ENCODE measurements around the gene AP2A2.

The AP2A2 gene

GRCh38 chr11:1007279-1007678 lies 81.6 kb downstream of the AP2A2 start:
- ChIA-PET CTCF (no interaction called here), POLR2A (no interaction called here)
- peaks cover 3 to 97% of the 10 kb centered on the region in 2 experiments; a peak in 2 of 3 replicates for H3K36me3 ChIP-seq (ENCODE audit: control insufficient read depth in 2 of 2, insufficient read depth in 1 of 2, low read length in 2 of 2)
- H3K27ac ChIP-seq (ENCODE audit: extremely low read depth, low read depth, low read length): no peak overlapping the region
- no peaks in the 10 kb centered on the region for H3K4me1 ChIP-seq (ENCODE audit: control insufficient read depth, insufficient read depth, low read length)
- TF ChIP-seq ZNF2 (tag by site-specific recombination; IDR thresholded peaks at IDR 0.05) (no peak), ZNF837 (tag by site-specific recombination; IDR thresholded peaks at IDR 0.05) (no peak), YY1 (tag by site-specific recombination; IDR thresholded peaks at IDR 0.05) (no peak), ZNF600 (tag by site-specific recombination; IDR thresholded peaks at IDR 0.05) (no peak), ZNF157 (tag by site-specific recombination; IDR thresholded peaks at IDR 0.05) (no peak), ZNF114 (tag by site-specific recombination; IDR thresholded peaks at IDR 0.05) (no peak), ZNF510 (tag by site-specific recombination; IDR thresholded peaks at IDR 0.05; ENCODE audit: insufficient replicate concordance) (no peak), ZNF488 (tag by site-specific recombination; IDR thresholded peaks at IDR 0.05) (no peak), ZNF629 (tag by site-specific recombination; IDR thresholded peaks at IDR 0.05) (no peak), ZNF19 (tag by site-specific recombination; IDR thresholded peaks at IDR 0.05; ENCODE audit: low read depth) (no peak), ZNF639 (tag by site-specific recombination; IDR thresholded peaks at IDR 0.05) (no peak), ZNF140 (tag by site-specific recombination; IDR thresholded peaks at IDR 0.05) (no peak)
- TF ChIP-seq, protein P1, sequence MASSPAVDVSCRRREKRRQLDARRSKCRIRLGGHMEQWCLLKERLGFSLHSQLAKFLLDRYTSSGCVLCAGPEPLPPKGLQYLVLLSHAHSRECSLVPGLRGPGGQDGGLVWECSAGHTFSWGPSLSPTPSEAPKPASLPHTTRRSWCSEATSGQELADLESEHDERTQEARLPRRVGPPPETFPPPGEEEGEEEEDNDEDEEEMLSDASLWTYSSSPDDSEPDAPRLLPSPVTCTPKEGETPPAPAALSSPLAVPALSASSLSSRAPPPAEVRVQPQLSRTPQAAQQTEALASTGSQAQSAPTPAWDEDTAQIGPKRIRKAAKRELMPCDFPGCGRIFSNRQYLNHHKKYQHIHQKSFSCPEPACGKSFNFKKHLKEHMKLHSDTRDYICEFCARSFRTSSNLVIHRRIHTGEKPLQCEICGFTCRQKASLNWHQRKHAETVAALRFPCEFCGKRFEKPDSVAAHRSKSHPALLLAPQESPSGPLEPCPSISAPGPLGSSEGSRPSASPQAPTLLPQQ (tag by site-specific recombination; IDR thresholded peaks at IDR 0.05): no peak
- TF ChIP-seq, protein P2, sequence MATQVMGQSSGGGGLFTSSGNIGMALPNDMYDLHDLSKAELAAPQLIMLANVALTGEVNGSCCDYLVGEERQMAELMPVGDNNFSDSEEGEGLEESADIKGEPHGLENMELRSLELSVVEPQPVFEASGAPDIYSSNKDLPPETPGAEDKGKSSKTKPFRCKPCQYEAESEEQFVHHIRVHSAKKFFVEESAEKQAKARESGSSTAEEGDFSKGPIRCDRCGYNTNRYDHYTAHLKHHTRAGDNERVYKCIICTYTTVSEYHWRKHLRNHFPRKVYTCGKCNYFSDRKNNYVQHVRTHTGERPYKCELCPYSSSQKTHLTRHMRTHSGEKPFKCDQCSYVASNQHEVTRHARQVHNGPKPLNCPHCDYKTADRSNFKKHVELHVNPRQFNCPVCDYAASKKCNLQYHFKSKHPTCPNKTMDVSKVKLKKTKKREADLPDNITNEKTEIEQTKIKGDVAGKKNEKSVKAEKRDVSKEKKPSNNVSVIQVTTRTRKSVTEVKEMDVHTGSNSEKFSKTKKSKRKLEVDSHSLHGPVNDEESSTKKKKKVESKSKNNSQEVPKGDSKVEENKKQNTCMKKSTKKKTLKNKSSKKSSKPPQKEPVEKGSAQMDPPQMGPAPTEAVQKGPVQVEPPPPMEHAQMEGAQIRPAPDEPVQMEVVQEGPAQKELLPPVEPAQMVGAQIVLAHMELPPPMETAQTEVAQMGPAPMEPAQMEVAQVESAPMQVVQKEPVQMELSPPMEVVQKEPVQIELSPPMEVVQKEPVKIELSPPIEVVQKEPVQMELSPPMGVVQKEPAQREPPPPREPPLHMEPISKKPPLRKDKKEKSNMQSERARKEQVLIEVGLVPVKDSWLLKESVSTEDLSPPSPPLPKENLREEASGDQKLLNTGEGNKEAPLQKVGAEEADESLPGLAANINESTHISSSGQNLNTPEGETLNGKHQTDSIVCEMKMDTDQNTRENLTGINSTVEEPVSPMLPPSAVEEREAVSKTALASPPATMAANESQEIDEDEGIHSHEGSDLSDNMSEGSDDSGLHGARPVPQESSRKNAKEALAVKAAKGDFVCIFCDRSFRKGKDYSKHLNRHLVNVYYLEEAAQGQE (tag by site-specific recombination; IDR thresholded peaks at IDR 0.05): no peak
- TF ChIP-seq, protein P3, sequence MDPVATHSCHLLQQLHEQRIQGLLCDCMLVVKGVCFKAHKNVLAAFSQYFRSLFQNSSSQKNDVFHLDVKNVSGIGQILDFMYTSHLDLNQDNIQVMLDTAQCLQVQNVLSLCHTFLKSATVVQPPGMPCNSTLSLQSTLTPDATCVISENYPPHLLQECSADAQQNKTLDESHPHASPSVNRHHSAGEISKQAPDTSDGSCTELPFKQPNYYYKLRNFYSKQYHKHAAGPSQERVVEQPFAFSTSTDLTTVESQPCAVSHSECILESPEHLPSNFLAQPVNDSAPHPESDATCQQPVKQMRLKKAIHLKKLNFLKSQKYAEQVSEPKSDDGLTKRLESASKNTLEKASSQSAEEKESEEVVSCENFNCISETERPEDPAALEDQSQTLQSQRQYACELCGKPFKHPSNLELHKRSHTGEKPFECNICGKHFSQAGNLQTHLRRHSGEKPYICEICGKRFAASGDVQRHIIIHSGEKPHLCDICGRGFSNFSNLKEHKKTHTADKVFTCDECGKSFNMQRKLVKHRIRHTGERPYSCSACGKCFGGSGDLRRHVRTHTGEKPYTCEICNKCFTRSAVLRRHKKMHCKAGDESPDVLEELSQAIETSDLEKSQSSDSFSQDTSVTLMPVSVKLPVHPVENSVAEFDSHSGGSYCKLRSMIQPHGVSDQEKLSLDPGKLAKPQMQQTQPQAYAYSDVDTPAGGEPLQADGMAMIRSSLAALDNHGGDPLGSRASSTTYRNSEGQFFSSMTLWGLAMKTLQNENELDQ (tag by site-specific recombination; IDR thresholded peaks at IDR 0.05; ENCODE audit: low read depth): no peak
- H3K9me3 ChIP-seq (ENCODE audit: control insufficient read depth, insufficient read depth, low read depth, low read length): no peaks in the 10 kb centered on the region
- H3K4me3 ChIP-seq (ENCODE audit: low read depth, low read length): no peak overlapping the region
